HG03565 (cell line): ENCODE results near the gene NR2F1.
"Not testable (repeated sequence)": the region's sequence is repeated elsewhere in the genome, so short reads cannot be mapped to it uniquely, and the experiment has no call there.

Source experiments
- ATAC-seq: cut with Tn5 transposase; IDR thresholded peaks from one replicate; pipeline ENCODE4 v1.9.1; 2021; ENCODE audit warnings: mild to moderate bottlenecking, moderate library complexity; ENCODE audit not compliant: unreplicated experiment

The NR2F1 gene

DNA sequence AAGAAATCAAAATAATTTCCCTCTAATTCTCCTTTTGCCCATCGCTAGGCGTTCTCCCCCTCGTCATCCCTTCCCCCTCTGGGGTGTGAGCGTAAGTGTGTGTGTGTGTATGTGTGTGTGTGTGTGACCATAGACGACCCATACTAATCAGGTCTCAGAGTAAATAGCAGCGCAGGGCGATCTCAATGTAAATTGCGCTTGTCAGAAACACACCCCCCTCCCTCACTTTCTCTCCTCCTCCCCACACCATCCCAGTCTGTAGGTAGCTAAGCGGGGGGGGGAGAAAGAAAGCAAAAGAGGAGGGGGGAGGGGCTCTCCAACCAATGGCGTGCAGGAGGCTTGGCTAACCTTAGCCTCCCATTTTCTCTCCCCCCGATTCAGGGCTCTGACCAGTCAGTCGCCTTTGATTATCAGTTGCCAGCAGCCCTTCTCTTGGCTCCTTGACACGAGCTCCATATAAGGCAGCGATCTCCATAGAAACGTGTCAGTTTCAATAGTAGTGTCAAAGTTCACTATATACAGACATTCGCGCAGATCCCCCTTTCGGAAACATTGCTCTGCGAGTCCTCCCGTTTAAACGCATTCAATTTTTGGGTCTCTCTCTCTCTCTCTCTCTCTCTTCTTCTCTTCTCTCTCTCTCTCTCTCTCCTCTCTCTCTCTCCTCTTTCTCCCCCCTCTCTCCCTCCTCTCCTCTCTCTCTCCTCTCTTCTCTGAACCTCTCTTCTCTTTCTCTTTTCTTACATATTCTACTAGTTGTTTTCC is at the start of gene NR2F1:
NR2F1 (plus strand) TSS at position 546 of the 762 bp plus-strand sequence. CDS start 1,802 bp downstream, outside the sequence.
- no peak for ATAC-seq

DNA sequence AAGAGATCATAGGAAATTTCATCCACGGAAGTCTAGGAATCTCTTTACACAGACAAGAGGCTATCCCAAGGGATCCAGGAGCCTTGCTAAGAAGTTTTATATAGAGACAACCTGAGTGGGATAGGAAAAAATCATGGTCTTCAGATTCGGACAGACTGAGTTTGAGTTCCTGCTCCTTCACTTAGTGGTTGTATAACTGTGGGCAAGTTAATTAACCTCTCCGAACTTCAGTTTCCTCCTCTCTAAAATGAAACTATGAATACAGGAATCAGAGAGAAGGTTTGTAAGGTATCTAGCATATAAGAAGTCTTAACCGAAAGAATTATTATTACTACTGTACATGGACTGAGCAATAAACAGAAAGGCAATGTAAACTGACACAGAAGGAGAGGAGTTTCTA is 37.1 kb upstream of the NR2F1 start:
- ATAC-seq = no peak

DNA sequence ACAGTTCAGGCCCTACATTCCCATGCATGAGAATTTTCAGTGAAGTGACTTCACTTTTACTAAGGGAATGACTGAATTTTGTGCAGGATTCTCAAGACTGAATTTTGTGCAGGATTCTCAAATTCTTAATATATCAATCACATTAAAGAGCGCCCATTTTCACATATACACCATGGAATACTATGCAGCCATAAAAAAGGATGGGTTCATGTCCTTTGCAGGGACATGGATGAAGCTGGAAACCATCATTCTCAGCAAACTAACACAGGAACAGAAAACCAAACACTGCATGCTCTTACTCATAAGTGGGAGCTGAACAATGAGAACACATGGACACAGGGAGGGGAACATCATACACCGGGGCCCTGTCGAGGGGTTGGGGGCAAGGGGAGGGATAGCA is 33.4 kb upstream of the NR2F1 start:
- not testable (repeated sequence) for ATAC-seq

DNA sequence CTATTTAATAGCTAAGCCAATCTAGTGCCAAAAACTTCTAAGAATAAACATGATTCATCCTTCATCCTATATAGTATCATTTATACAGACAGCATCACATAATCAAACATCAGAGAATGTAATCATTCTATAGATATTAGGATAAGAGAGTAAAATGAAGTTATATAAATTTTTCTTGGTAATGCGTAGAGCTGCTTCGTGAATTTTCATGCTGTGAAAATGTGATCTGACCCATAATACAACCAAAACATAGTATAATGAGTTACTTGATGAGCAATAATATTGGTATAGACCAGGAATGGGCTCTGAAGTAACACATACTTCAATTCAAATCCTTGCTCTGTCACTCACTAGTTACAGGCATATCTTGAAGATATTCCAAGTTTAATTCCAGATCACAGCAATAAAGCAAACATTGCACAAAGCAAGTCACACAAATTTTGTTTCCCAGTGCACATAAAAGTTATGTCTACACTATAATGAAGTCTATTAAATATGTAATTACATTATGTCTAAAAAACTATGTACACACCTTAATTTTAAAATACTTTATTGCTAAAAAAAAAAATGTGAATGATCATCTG is 25.9 kb upstream of the NR2F1 start:
- ATAC-seq = no peak

DNA sequence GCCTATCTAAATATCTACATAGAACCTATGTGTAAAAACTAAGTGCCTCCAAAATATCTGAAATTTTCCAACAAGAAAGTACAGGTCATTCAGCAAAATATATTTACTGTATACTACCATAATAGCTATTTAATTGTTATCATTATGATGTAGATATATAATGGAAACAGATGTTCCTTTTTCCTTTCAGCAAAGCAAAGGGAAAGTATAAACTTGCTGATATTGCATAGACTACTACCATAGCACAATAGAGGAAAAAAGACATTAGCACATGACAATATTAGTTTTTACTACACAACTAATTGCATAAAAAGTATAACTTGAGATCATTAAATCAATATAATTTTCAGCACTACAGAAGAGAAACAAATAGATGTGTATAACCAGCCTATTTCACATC is 16.9 kb upstream of the NR2F1 start:
- no peak for ATAC-seq

DNA sequence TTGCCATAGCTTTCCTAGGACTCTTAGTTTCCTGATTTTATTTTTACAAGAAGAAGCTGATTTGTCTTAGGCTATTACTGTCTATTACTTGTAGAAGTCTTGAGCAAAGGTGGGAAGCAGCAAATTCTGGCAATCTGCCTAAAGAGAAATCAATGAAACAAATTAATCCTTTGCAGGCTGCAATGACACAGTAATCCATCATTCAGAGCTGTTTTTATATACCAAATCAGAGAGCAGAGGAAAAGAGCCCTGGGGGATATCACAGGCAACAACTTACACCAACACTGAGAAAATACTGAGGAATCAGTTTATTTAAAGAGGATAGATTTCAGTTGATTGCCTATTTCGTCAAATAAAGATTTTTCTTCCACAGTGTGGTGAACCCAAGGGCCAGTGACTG is 15.6 kb upstream of the NR2F1 start:
- ATAC-seq = no peak

DNA sequence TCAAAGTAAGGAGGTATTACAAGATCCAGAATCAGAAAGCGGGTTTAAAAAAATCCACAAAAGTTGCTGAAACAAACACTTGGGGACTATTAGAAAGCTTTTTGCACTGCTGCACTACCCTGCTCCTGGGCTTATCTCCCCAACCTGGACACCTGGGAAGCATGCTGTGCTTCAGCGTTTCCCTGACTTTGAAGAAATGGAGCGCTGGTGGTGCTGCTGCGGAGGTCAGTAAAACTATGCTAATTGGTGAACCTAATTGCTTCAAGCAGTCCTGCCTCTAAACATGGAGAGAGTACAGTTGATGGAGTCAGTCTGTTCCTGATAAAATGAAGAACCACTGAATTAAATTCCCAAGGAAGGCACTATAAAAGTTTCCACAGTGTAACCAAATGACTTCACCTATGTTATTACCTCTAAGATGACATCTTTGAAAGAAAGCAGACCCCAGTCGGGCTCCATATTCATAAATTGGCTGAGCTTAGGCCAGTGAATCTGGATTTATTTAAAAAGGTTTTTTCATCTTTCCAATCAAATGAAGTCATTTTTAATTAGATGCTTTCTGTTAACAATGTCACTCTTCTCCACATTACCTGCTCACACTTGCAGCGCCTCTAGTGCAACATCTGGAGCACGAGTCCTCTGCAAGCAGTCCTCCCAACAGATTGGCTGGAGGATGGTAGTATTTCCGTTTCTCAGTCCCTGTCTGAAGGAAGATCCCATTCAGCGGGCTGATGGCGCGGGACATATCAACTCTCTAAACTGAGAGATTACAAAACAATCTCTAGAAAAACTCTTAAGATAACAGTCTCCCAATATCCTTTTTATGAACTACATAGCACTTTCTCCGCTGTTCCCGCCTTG is 13.5 kb upstream of the NR2F1 start:
- ATAC-seq = no peak

DNA sequence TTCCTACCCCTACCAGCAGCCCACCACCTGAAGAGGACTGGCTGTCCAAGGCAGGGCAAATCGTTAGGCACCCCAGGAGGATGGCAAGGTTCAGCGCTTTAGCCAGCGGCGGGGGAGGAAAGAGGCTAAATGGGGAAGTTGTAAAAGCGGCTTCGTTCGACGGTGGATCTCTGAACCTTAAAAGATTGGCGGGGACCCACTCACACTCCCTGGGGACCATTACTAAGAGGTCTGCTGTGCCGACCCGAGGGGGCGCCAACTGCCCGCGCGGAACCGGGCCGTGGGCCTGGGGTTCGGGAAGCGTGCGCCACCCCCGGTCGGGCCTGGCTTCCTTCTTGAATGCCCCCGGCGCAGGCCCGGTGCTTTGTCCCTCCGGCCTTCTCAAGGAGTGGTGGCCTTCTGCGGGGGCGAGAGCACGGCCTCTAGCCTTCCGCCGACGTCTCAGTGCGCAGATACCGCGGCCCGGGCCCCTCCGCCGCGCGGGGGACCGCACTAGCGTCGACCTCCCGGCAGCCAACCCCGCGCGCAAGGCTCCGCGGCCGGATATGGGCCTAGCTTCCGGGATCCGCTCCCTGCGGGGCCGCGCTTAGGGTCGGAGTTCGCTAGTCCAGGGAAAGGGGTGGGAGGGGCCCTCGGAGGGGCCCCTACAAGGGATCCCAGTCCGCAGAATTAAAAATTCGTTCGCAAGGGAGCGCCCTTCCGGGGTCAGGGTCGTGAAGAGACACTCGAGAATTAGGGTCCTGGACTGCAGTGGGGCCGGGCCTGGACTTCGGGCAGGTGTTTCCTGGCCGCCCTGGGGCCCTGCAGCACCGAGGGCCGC is 12.5 kb upstream of the NR2F1 start:
- ATAC-seq = no peak

DNA sequence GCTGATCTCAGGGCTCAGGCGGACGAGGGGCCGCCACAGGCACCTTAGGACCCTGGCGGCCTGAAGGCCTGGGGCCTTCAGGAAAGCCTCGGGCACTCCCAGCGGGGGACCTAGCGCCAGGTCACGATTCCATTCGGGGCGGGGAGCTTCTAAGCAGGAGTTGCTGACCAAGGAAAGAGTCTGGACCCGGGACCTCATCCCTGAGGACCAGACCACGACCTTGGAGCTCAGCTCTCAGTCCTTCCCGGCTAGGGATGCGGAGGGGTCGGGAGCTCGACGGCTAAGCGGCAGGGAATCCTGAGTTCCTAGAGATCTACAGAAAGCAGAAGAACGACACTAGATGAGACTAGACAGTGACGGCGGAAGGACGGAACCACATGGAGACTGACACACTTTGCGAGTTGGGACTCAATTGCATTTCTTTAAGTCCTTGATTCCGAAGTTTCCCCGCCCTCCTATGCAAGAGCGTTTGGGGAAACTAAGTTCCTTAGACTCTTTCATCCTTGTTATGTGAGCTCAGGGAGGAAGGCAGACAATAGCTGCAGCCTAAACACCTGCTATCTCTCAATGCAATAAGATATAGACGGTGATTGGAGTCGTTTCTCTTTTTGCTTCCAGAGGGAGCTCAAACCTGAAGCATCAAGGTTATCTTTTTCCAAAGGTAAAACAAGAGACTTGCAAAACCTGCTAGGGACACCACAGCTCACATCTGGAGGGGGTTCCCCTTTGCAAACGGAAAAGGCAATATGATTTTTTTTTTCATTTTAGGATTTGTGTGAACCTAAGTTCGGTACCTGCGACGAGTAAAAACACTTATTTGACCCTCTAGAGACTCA is 11.7 kb upstream of the NR2F1 start:
- no peak for ATAC-seq

DNA sequence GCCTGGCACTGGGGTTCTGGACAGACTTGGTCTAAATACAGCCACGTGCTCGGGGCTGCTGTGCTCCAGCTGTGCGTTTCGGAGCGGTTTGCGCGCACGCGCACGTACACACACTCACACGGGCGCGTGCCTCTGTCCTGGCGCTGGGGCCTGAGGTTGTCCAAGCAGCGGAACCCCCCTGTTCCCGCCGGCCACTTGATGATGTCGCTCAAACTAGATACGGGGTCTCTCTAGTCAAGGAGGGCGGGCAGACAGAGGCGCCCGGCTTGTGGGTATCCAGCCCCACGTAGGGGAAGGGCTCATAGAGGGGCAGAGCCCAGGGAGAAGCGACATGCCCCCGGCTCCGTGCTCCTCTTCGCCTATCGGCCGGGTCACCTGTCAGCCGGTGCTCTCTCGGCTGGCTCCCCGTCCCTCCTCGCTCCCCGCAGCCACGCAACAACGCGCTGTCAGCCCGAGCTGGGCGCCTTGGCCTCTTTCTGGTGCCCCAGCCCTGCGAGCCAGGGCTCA is 10.9 kb upstream of the NR2F1 start:
- no peak for ATAC-seq

DNA sequence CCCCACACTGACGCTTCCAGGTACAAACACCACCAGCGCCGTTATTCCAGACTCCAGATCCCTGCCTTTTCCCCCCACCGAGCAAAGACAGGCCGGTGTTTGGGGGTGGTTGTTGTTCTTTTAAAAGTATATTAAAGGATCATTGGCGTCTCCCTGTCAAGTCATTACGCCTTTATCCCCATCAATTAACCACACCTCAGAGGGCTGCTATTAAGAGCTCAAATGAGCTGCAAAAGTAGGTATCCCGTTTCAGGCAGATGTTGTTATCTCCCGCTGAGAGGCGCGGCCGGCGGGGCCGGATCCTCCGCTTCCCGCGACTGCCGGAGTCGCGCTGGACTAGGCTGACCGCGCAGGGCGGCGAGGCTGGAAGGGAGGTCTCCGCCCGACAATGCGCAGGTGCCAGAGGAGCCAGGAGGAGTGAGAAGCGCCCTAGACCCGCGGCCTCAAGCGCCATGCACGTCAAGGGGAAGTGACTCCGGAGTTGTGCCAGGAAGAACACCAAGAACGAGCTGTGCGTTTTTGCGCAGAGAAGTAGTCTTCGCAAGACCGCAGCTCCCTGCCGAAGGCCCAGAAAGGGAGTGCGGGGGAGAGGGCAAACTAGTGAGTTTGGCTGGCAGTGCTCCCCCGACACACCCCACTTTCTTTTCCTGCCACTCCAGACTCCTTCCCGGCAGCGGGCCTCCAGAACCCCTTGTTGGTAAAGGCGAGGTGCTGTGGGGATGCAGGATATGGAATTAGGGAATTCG is 10.2 kb upstream of the NR2F1 start:
- no peak for ATAC-seq

DNA sequence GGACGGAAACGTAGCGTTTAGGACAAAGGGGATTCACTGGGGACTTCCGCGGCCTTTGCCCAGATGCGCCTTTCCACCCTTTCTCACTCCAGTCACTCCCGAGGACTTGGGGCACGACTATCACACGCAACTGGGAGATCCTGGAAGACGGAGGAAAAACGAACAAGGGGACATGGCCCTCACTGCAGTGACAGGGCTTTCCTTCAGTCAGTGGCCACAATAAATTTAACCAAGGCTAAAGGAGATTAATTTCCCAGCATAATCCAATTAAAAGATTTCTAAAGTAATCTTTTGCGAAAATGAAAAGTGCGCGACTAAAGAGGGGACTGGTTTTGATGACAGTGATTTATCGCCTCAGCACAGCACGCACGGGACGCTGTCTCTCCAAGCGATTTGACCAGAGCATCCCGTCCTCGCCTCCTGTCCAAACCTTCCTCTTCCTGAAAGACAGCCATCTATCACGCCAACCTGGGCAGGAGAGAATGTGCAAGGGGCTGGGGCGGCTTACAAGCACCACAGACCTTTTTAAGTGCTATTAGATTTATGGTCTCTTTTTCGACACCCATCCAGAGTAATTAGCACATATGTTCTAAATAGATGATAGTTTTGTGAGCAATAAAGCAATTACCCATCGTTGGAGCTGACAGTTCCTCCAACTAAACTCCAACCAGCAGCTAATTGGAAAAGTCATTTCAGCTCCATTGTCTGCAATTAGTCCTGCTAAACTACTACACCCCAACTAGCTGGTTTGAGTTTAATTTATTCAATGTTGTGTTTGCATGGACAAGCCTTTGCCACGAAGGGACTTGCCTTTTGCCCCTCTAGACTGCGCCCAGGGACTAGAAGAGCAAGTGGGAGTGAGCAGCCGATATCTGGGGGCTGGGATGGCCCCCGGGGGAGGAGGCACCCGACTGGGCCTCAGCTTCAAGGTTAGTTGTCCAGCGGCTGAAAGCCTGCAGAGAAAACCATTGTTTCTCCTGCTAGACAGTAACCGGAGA is 9.4 kb upstream of the NR2F1 start:
- ATAC-seq = no peak

DNA sequence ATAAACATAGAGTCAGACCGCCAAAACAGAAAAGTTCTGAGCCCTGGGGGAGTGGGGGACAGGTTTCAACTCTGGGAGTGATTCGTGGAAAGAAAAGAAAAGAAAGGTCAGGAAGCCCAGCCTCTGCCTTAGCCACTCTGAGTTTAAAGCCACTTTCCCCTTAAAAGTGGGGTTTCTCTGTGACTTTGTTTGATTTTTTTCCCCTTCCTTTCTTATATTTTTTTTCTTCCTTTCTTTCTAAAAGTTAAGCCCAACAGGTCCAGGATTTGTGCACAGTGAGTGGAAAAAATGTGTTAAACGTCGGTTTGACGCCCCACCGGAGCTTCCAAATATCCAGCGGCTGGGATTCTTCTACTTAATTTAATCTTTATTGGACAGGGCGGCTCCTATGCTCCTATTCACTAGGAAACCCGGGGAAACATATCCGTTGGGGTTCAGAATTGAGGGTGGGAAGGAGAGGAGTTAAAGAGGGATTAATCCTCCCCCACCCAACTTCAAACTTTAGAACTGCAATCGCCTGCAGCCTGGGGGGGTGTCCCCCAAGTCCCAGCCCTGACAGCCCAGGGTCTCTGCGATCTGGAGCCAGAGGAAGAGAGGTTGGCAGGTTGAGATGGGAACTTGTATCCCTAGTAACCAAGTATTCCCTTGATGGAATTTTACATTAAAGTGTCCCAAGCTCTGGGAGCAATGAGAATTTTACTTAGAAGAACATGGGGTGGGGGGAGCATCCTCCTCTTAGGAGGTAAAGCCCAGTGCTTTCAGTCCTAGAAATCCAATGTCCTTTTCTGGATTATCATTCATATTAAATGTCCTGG is 8.3 kb upstream of the NR2F1 start:
- no peak for ATAC-seq

DNA sequence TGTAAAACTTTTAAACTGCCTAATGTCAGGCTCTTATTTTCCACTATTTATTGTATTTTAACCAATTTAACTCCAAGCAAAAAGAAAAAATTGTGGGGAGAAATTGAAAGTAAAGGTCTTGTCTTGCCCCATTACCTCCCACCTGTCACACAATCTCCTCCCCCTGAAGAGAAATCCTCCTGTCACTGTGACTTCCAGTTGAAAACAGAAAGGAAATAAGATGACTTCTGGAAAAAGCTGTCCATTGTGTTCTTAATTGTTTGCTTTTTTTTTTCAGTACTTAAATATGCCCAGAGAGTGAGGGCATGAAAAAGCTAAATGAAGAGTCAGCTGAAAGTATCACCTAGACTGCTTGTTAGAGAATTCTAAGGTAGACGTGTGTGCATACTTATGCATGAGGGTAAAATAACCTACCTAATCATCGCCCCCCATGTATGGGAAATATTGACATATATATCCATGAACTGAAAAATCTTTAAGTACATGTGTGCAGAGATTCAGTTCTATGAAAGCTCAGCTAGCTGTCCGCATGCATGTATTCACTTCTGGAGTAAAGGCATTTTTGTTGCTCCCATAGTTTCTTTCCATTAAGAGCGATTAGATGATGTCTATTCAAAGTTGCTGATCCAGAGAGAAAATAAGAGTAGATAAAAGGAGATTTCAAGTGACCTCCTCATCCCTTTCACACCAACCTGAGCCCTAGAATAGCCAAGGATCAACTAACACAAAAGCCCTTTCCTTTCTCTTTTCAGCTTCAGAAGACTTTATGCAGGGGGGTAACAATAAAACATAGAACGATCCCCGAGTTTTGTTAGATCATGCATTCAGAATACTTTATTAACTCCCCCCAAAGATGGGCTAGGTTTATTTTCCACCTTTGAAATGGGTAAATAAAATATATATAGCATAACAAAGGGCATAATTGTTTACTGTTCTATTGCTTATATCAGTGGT is 7.3 kb upstream of the NR2F1 start:
- ATAC-seq = no peak

DNA sequence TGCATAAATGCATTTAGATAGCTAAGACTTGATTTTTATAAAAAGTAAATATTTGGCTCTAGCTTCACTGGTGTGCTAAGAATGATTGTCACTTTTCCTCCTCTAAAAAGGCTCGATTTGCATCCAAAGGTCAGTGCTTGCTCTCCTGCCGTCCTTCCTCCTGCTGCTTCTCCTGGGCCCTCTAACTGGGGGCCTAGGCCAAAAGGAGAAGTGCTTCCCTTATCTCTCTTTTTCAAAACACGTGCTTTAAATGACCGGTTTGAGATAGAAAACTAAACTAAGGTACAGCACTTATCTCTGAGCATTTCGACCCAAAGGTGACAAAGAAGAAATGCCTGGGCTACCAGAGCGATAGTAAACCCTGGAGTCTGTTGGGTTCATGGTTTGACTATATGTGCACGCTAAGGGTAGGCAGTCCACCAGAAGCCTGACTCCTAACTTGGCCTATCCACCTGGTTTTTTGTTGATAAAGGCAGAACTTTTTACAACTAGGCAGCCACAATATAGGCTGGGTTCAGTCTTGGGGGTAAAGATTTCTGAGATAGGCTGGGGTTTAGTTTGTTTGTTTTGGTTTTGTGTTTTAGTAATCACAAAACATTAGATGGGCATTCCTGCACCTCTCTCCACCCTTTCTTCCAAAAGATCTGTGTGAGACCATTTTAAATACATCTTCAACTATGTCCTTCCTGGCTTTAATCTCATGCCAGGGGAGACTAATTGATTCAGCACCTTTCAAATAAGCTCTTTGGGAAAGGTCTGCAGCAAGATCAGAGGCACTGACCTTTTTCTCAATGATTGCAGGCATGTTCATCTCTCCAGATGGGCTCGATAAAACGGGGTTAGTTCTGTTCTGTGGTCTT is 5.8 kb upstream of the NR2F1 start:
- ATAC-seq = no peak
